H1 (cell line): Measurements from ENCODE around the gene SHISAL2B. TPM values are rescaled to one million over a fixed set of nuclear protein-coding genes. Genes with fewer than 3 reads are reported as not detected.
"Not testable (repeated sequence)": the region's sequence is repeated elsewhere in the genome, so short reads cannot be mapped to it uniquely, and the experiment has no call there.

Source experiments
- CTCF ChIA-PET: fragments of 300-600 bp; sonication (Branson Sonifier 250); formaldehyde crosslinking; loops from one replicate; lab custom pipeline; 2021; ENCODE audit not compliant: partially characterized antibody; lab: Charles Lee
- POLR2A ChIA-PET: fragments of 300-600 bp; sonication (Branson Sonifier 250); formaldehyde crosslinking; loops from one replicate; lab custom pipeline; 2021; ENCODE audit warnings: inconsistent platforms; ENCODE audit not compliant: partially characterized antibody; lab: Charles Lee
- DNase-seq, 2 experiments: peaks; one replicate each; pipeline versions ENCODE4 v3.0.0 to v3.0.0-alpha.2; 2010 to 2022; ENCODE audit warnings: low spot score in 2 of 2, low read depth in 1 of 2, mixed read lengths in 1 of 2
- FAIRE-seq: peaks from 2 replicates; lab custom pipeline; 2011; peaks lifted over from hg19 to GRCh38; lab: Jason Lieb, UNC
- H2AFZ ChIP-seq: 2 replicates; pipeline ENCODE4 v1.8.1; 2012; ENCODE audit warnings: low read length, inconsistent platforms
- H2AK5ac ChIP-seq: 2 replicates; pipeline ENCODE4 v1.6.1; 2013; ENCODE audit warnings: low read depth, low read length
- H2BK120ac ChIP-seq: replicated peaks from 2 replicates; pipeline ENCODE3; 2013; ENCODE audit warnings: low read depth, low read length, inconsistent platforms
- H2BK12ac ChIP-seq: 2 replicates; pipeline ENCODE4 v1.6.1; 2013; ENCODE audit warnings: low read depth, low read length
- H2BK15ac ChIP-seq: 2 replicates; pipeline ENCODE4 v1.6.1; 2013; ENCODE audit warnings: low read length
- H2BK20ac ChIP-seq: 2 replicates; pipeline ENCODE4 v1.6.1; 2013; ENCODE audit warnings: low read length
- H2BK5ac ChIP-seq: 2 replicates; pipeline ENCODE4 v1.6.1; 2013; ENCODE audit warnings: low read depth, low read length
- H3K14ac ChIP-seq: 2 replicates; pipeline ENCODE4 v1.6.1; 2013; ENCODE audit warnings: inconsistent platforms; ENCODE audit not compliant: insufficient read length
- H3K18ac ChIP-seq: 2 replicates; pipeline ENCODE4 v1.6.1; 2013; ENCODE audit warnings: low read length; ENCODE audit errors: extremely low read depth
- H3K23ac ChIP-seq: 2 replicates; pipeline ENCODE4 v1.6.1; 2013; ENCODE audit warnings: inconsistent platforms; ENCODE audit not compliant: insufficient read length
- H3K23me2 ChIP-seq: 2 replicates; pipeline ENCODE4 v1.6.1; 2013; ENCODE audit warnings: low read depth, low read length
- H3K27ac ChIP-seq: 2 replicates; pipeline ENCODE4 v1.6.1; 2011; ENCODE audit warnings: low read depth, low read length, inconsistent platforms
- H3K27me3 ChIP-seq, 4 experiments: replicated peaks in 1 of 4; 1 replicate in 1 of 4; 2 replicates in 3 of 4; pipeline versions ENCODE4 v1.6.1 to v1.8.1; 2011 to 2013; ENCODE audit warnings: low read length in 3 of 4, mild to moderate bottlenecking in 3 of 4, inconsistent platforms in 2 of 4, mixed read lengths in 2 of 4, moderate library complexity in 1 of 4; ENCODE audit not compliant: control insufficient read depth in 3 of 4, insufficient read depth in 3 of 4; ENCODE audit errors: extremely low read depth in 1 of 4
- H3K36me3 ChIP-seq, 4 experiments: 2 replicates each; pipeline versions ENCODE4 v1.6.1 to v1.8.1; 2011 to 2013; ENCODE audit warnings: mild to moderate bottlenecking in 4 of 4, low read length in 3 of 4, moderate library complexity in 2 of 4, control low read depth in 1 of 4, inconsistent platforms in 1 of 4; ENCODE audit not compliant: insufficient read depth in 4 of 4, control insufficient read depth in 2 of 4
- H3K4ac ChIP-seq: replicated peaks from 2 replicates; pipeline ENCODE3; 2013; ENCODE audit warnings: low read length, low read depth, mixed read lengths, inconsistent platforms; ENCODE audit not compliant: insufficient read length
- H3K4me1 ChIP-seq, 4 experiments: replicated peaks in 1 of 4; 1 replicate in 1 of 4; 2 replicates in 3 of 4; pipeline versions ENCODE4 v1.6.1 to v1.8.1; 2011 to 2013; ENCODE audit warnings: low read length in 3 of 4, inconsistent platforms in 2 of 4, mixed read lengths in 1 of 4; ENCODE audit not compliant: insufficient read depth in 4 of 4, control insufficient read depth in 3 of 4
- H3K4me2 ChIP-seq, 2 experiments: 2 replicates each; pipeline versions ENCODE4 v1.6.1 to v1.8.1; 2011 to 2013; ENCODE audit warnings: low read depth in 2 of 2, low read length in 2 of 2, control low read depth in 1 of 2, inconsistent platforms in 1 of 2, mild to moderate bottlenecking in 1 of 2; ENCODE audit not compliant: insufficient read depth in 1 of 2
- H3K4me3 ChIP-seq, 4 experiments: fragments of 200-600, 300-600 bp in 1 of 4; sonication (generic), shearing (Covaris generic), sonication (Bioruptor Twin) in 1 of 4; 2 replicates each; pipeline versions ENCODE4 v1.5.1 to v1.8.1; 2011 to 2016; ENCODE audit warnings: low read length in 4 of 4, low read depth in 3 of 4, control low read depth in 2 of 4, inconsistent platforms in 2 of 4, mild to moderate bottlenecking in 2 of 4, mixed read lengths in 1 of 4, moderate library complexity in 1 of 4; ENCODE audit not compliant: insufficient read depth in 2 of 4; ENCODE audit errors: extremely low read depth in 1 of 4
- H3K56ac ChIP-seq: replicated peaks from 2 replicates; pipeline ENCODE3; 2013; ENCODE audit warnings: low read depth, mild to moderate bottlenecking, mixed read lengths, low read length, inconsistent platforms; ENCODE audit not compliant: insufficient read length
- H3K79me1 ChIP-seq: 2 replicates; pipeline ENCODE4 v1.6.1; 2013; ENCODE audit warnings: low read depth, low read length, control low read depth
- H3K79me2 ChIP-seq, 2 experiments: 2 replicates each; pipeline versions ENCODE4 v1.6.1 to v1.8.1; 2012 to 2013; ENCODE audit warnings: low read length in 2 of 2, mild to moderate bottlenecking in 2 of 2, inconsistent platforms in 1 of 2; ENCODE audit not compliant: insufficient read depth in 2 of 2, control insufficient read depth in 1 of 2
- H3K9ac ChIP-seq, 4 experiments: replicated peaks in 1 of 4; 1 replicate in 1 of 4; 2 replicates in 3 of 4; pipeline versions ENCODE4 v1.6.1 to v1.8.1; 2011 to 2013; ENCODE audit warnings: low read depth in 3 of 4, low read length in 3 of 4, control low read depth in 2 of 4, mild to moderate bottlenecking in 2 of 4, moderate library complexity in 2 of 4, inconsistent platforms in 1 of 4; ENCODE audit errors: extremely low read depth in 1 of 4
- H3K9me3 ChIP-seq, 2 experiments: 2 replicates each; pipeline versions ENCODE4 v1.6.1 to v1.8.1; 2012 to 2013; ENCODE audit warnings: mild to moderate bottlenecking in 2 of 2, moderate library complexity in 2 of 2, control low read depth in 1 of 2, inconsistent platforms in 1 of 2, low read depth in 1 of 2, low read length in 1 of 2, mixed read lengths in 1 of 2; ENCODE audit not compliant: insufficient read depth in 2 of 2
- H4K20me1 ChIP-seq, 2 experiments: replicated peaks in 1 of 2; 2 replicates each; pipeline versions ENCODE3 to v1.8.1; 2011 to 2013; ENCODE audit warnings: inconsistent platforms in 2 of 2, low read length in 2 of 2, mild to moderate bottlenecking in 1 of 2; ENCODE audit not compliant: insufficient read depth in 2 of 2, control insufficient read depth in 1 of 2
- H4K5ac ChIP-seq: 2 replicates; pipeline ENCODE4 v1.6.1; 2013; ENCODE audit warnings: low read length, low read depth, mixed read lengths, inconsistent platforms; ENCODE audit not compliant: insufficient read length
- H4K8ac ChIP-seq: 2 replicates; pipeline ENCODE4 v1.8.0; 2013; ENCODE audit warnings: mild to moderate bottlenecking, moderate library complexity, low read length, inconsistent platforms; ENCODE audit not compliant: insufficient read depth; ENCODE audit errors: extremely low read depth
- H4K91ac ChIP-seq: replicated peaks from 2 replicates; pipeline ENCODE3; 2013; ENCODE audit warnings: low read length, mixed read lengths, inconsistent platforms; ENCODE audit not compliant: insufficient read length
- WGBS, 2 experiments: shearing (Covaris generic) in 1 of 2; methylation state at CpG; one replicate each; pipeline versions ENCODE4 v1.1.6 to v1.1.7; 2013 to 2015; ENCODE audit warnings: low lambda C conversion rate in 2 of 2, mixed read lengths in 2 of 2, inconsistent platforms in 1 of 2, low coverage in 1 of 2, missing lambda C conversion rate in 1 of 2; ENCODE audit not compliant: insufficient replicate concordance in 2 of 2, insufficient coverage in 1 of 2, insufficient read length in 1 of 2; ENCODE audit errors: extremely low coverage in 1 of 2, missing lambda C conversion rate in 1 of 2; 5-methylcytosine and 5-hydroxymethylcytosine counted together
- polyA plus RNA-seq, 7 experiments: library from polyadenylated mRNA; depleted of rRNA in 3 of 7; stranded (reverse) in 5 of 7; unstranded in 2 of 7; fragments of >200 nt in 5 of 7; fragments of 200-250 nt in 2 of 7; gene quantifications; 1 replicate in 5 of 7; 2 replicates in 1 of 7; 4 replicates in 1 of 7; pipeline versions ENCODE4 v1.2.1 to v1.2.3, GENCODE V29; 2011 to 2013; ENCODE audit warnings: missing spikeins in 2 of 7, mixed read lengths in 2 of 7
- total RNA-seq: library from RNA; stranded (reverse); fragmentation: NEBNext Ultra II Directional; extraction: Animal tissue kit (Norgen Biotek cat#: 25700); gene quantifications from 2 replicates; pipeline ENCODE4 v1.2.1, GENCODE V29; 2021

Gene SHISAL2B
- total and polyA plus RNA-seq, 2 of the 8 experiments (the other 6 are each of a cell fraction or from before 2014, with no cell fraction given): 10.6 to 14.2 TPM

GRCh38 chr5:64706074-64706473 is 15.8 kb downstream of the SHISAL2B start:
- H3K14ac ChIP-seq, H3K79me2 ChIP-seq, H3K56ac ChIP-seq, H3K27ac ChIP-seq, H2BK15ac ChIP-seq, H3K4me1 ChIP-seq, H4K91ac ChIP-seq, H3K23ac ChIP-seq, H2BK120ac ChIP-seq, FAIRE-seq, H4K8ac ChIP-seq, H2AFZ ChIP-seq, H3K23me2 ChIP-seq, H3K9me3 ChIP-seq, H4K20me1 ChIP-seq, H3K18ac ChIP-seq, H3K9ac ChIP-seq, H3K4ac ChIP-seq, H3K79me1 ChIP-seq, H3K27me3 ChIP-seq, H3K36me3 ChIP-seq, DNase-seq: not testable (repeated sequence)
- H3K4me3 ChIP-seq: peak overlapping the region in 1 of 4 experiments; percentile 16; a peak in 1 of 8 replicates
- peak overlapping the region; percentile 96; the same call in 1 of the 2 replicates for H2BK12ac ChIP-seq
- 0 out of 2 replicates have a peak overlapping the region, but pooled peaks have one; percentile 49 for H2AK5ac ChIP-seq
- 20% methylated on average over 2 of the region's 2 CpGs; no CpG with 5 or more reads in 1 of the 2 experiments for WGBS, 2 experiments
- peak overlapping the region; percentile 86; the same call in 1 of the 2 replicates for H2BK20ac ChIP-seq
- peak overlapping the region; percentile 46 to 66 for H3K4me2 ChIP-seq
- ChIA-PET CTCF (interaction anchor here (0.9 to 1.8 kb wide), 8 partner anchors 15 to 494 kb away, joined by 3 to 11 read pairs (median 3); partner anchors contain the start of gene SHISAL2B), POLR2A (interaction anchor here (1.0 to 6.3 kb wide), 5 partner anchors 15 to 63 kb away, joined by 3 to 35 read pairs (median 3); partner anchors contain the start of genes CWC27, SHISAL2B and SREK1IP1)
- H4K5ac ChIP-seq: peak overlapping the region; percentile 44
- peak overlapping the region; percentile 96 for H2BK5ac ChIP-seq
